ENCODE measurements around the gene STX18.

STX18 gene

DNA sequence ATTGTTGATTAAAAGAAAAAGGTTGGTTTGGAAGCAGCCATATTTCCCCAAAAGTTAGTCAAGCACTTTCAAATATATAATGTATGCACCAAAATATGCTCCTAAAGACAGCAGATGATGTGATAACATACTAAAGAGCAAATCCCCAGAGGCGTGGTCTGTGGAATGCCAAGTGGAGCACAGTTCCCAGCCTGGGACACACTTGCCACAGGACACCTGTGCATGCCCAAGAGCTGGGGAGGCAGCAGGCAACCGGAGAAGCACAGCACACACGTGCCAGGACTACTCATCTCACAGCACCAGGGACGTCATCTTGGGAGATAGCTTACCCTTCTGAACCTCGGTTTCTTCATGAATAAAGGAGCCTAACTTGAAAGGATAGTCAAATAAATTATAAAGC lies 12.5 kb downstream of the STX18 start:
- H3K4me3 ChIP-seq (ENCODE audit: low read depth, low read length) = no peak overlapping the region
- TF ChIP-seq, protein P1, sequence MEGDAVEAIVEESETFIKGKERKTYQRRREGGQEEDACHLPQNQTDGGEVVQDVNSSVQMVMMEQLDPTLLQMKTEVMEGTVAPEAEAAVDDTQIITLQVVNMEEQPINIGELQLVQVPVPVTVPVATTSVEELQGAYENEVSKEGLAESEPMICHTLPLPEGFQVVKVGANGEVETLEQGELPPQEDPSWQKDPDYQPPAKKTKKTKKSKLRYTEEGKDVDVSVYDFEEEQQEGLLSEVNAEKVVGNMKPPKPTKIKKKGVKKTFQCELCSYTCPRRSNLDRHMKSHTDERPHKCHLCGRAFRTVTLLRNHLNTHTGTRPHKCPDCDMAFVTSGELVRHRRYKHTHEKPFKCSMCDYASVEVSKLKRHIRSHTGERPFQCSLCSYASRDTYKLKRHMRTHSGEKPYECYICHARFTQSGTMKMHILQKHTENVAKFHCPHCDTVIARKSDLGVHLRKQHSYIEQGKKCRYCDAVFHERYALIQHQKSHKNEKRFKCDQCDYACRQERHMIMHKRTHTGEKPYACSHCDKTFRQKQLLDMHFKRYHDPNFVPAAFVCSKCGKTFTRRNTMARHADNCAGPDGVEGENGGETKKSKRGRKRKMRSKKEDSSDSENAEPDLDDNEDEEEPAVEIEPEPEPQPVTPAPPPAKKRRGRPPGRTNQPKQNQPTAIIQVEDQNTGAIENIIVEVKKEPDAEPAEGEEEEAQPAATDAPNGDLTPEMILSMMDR (IDR thresholded peaks at IDR 0.05; ENCODE audit: low read depth, low read length, missing control alignments) = no peak
- in situ Hi-C loops (cut with HindIII; ENCODE audit: low sequenced_read_pairs) = no loop called here
- DNase-seq (ENCODE audit: low read depth) = no peak

DNA sequence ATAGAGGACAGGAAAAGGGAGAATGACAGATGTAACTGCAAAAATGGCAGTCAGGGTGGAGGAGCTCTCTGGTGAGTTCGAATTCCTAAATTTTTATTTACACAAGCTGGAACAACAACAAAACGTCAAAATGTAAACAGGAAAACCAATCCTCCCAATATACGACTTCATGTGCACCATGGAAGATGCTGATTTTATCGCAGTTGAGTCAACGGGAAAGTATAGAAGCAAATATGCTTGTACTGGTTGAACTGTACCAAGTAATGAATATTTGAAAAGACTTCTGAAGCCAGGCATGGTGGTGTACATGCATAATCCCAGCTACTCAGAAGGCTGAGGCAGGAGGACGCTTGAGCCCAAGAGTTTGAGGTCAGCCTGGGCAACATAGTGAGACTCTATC lies 15.4 kb downstream of the STX18 start:
- in situ Hi-C loops (cut with HindIII; ENCODE audit: low sequenced_read_pairs) = no loop called here
- DNase-seq (ENCODE audit: low read depth) = no peak
- H3K4me3 ChIP-seq (ENCODE audit: low read depth, low read length) = no peak overlapping the region
- TF ChIP-seq, protein P1 (IDR thresholded peaks at IDR 0.05; ENCODE audit: low read depth, low read length, missing control alignments) = no peak

DNA sequence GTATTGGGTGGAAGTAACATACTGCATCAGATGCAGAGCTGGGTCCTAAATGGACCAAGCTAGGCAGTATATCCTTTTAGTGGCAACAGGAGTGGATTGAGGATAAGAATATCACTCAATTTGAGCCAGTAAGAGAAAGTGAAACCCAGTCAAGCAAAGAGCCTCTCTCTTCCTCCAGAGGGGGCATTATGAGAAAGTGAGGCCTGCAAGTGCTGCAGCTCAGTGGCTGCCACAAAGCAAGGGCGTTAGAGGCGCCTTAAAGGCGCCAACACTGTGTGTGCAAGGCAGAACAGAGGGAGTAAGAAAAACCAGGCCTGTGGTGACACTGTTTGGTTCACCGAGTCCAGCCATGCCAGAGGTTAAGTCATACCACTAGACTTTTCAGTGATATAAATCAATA lies 17.5 kb downstream of the STX18 start:
- H3K4me3 ChIP-seq (ENCODE audit: low read depth, low read length) = no peak overlapping the region
- no peak for DNase-seq (ENCODE audit: low read depth)
- TF ChIP-seq, protein P1 (IDR thresholded peaks at IDR 0.05; ENCODE audit: low read depth, low read length, missing control alignments) = no peak
- in situ Hi-C loops (cut with HindIII; ENCODE audit: low sequenced_read_pairs) = no loop called here

DNA sequence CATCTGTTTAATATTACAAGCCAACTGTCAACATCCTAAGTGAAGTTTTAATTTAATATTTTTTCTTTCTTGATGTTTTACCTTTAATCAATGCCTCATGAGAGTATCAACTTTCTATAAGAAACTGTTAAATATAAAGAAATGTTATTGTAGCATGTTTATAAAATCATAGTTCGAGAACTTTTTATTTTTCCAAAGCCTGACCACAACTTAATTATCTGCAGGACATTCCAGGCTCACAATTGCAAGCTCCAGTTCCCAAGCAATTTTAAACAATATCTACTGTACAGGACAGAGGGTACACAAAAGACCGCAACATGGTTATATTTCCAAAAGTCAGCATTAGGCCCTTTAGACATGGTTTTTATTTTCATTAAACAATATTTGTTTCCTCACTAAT lies 20.1 kb downstream of the STX18 start:
- in situ Hi-C loops (cut with HindIII; ENCODE audit: low sequenced_read_pairs) = no loop called here
- no peak overlapping the region for H3K4me3 ChIP-seq (ENCODE audit: low read depth, low read length)
- TF ChIP-seq, protein P1 (IDR thresholded peaks at IDR 0.05; ENCODE audit: low read depth, low read length, missing control alignments) = no peak
- no peak for DNase-seq (ENCODE audit: low read depth)

DNA sequence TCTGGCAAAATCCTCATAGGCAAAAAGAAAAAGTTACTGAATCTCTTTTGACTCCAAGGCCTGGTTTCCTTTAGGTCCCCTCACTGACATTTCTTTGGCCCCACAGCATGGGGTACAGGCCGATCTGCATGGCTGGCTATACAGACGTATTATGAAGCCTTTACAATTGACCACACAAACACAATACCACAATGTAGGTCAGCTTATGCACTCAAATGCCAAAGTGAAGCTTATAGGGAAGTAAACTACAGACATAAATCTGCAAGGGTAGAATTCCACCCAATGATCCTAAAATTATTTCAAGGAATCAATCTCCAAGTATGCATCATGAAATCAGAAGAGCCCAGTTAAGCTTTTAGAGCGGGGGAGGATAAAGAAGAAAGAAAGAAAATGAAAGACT lies 20.7 kb downstream of the STX18 start:
- TF ChIP-seq, protein P1 (IDR thresholded peaks at IDR 0.05; ENCODE audit: low read depth, low read length, missing control alignments) = no peak
- in situ Hi-C loops (cut with HindIII; ENCODE audit: low sequenced_read_pairs) = no loop called here
- no peak overlapping the region for H3K4me3 ChIP-seq (ENCODE audit: low read depth, low read length)
- DNase-seq (ENCODE audit: low read depth) = no peak

DNA sequence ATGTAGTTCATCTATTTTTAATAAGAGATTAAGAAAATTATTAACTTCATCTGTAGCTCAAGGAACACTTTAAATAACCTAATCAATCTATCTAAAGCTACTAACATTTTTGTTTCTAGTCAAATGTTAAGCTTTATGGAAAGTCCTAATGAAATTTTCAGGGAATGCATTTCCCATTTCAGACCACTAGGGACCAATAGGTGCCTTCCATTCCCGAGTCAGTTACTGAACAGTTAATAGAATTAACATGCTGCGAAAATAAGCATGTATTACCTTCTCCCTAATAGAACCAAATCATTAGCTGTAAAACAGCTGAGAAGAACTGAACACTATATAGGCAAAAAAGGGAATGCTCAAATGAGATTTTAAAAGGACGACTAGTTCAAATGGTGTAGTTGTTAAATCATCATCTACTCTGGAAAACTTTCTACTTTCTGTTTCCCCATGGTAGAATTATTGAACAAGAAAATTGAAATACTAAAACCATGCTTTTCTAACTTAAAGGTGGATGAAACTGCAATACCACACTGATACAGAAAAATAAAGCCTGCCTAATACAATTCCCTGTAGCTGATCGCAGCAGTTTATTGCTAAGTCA lies 22.5 kb downstream of the STX18 start:
- TF ChIP-seq, protein P1 (IDR thresholded peaks at IDR 0.05; ENCODE audit: low read depth, low read length, missing control alignments) = peak; percentile 76
- in situ Hi-C loops (cut with HindIII; ENCODE audit: low sequenced_read_pairs) = no loop called here
- H3K4me3 ChIP-seq (ENCODE audit: low read depth, low read length) = no peak overlapping the region
- no peak for DNase-seq (ENCODE audit: low read depth)

Data from astrocyte of the cerebellum (primary cell).